GM23338 (cell line): ENCODE results near the gene FAM200C. TPM values are rescaled to one million over a fixed set of nuclear protein-coding genes. Genes with fewer than 3 reads are reported as not detected.

ENCODE experiments used
- ATAC-seq: fragments of 200-7000 bp; cut with Tn5 transposase; 3 replicates; pipeline ENCODE4 v1.9.1; 2020
- DNase-seq: peaks from one replicate; pipeline ENCODE4 v3.0.0-alpha.2; 2015; ENCODE audit warnings: low spot score
- H2AFZ ChIP-seq: fragments of 200-600 bp; sonication (generic); 2 replicates; pipeline ENCODE4 v1.8.0; 2016; ENCODE audit warnings: antibody characterized with exemption, mild to moderate bottlenecking, moderate library complexity
- H3F3A ChIP-seq: fragments of 200-600 bp; sonication (generic); replicated peaks from 2 replicates; pipeline ENCODE4 v1.8.0; 2017; ENCODE audit warnings: antibody characterized with exemption, mixed run types, low read depth
- H3K27ac ChIP-seq: fragments of 200-600 bp; sonication (generic); 2 replicates; pipeline ENCODE4 v1.6.1; 2016; ENCODE audit warnings: low read depth
- H3K27me3 ChIP-seq: fragments of 200-600 bp; sonication (generic); 2 replicates; pipeline ENCODE4 v1.8.0; 2016; ENCODE audit warnings: mild to moderate bottlenecking, mixed run types, moderate library complexity; ENCODE audit not compliant: insufficient read depth
- H3K36me3 ChIP-seq: fragments of 200-600 bp; sonication (generic); 2 replicates; pipeline ENCODE4 v1.8.0; 2016; ENCODE audit warnings: mild to moderate bottlenecking; ENCODE audit not compliant: insufficient read depth
- H3K4me1 ChIP-seq: fragments of 200-600 bp; sonication (generic); 2 replicates; pipeline ENCODE4 v1.8.0; 2016; ENCODE audit warnings: mild to moderate bottlenecking, moderate library complexity; ENCODE audit not compliant: insufficient read depth
- H3K4me2 ChIP-seq: fragments of 200-600 bp; sonication (generic); 2 replicates; pipeline ENCODE4 v1.7.1; 2017; ENCODE audit warnings: mixed run types
- H3K4me3 ChIP-seq: fragments of 200-600 bp; sonication (generic); 2 replicates; pipeline ENCODE4 v1.6.1; 2016; ENCODE audit warnings: mixed run types
- H3K79me2 ChIP-seq: fragments of 200-600 bp; sonication (generic); replicated peaks from 2 replicates; pipeline ENCODE4 v1.8.0; 2017; ENCODE audit warnings: mild to moderate bottlenecking; ENCODE audit not compliant: insufficient read depth
- H3K9me2 ChIP-seq: fragments of 200-600 bp; sonication (generic); 2 replicates; pipeline ENCODE4 v1.8.0; 2017; ENCODE audit not compliant: insufficient read depth
- H4K20me1 ChIP-seq: fragments of 200-600 bp; sonication (generic); replicated peaks from 2 replicates; pipeline ENCODE4 v1.8.0; 2017; ENCODE audit warnings: mild to moderate bottlenecking; ENCODE audit not compliant: insufficient read depth
- H3K27ac Mint-ChIP-seq: 2 replicates; pipeline ENCODE4 v1.8.0; 2020; ENCODE audit warnings: inconsistent platforms, mild to moderate bottlenecking, moderate library complexity, mixed read lengths
- H3K27me3 Mint-ChIP-seq: 3 replicates; pipeline ENCODE4 v1.8.0; 2022; ENCODE audit warnings: low read depth, mild to moderate bottlenecking, moderate library complexity, mixed read lengths, inconsistent platforms; ENCODE audit not compliant: insufficient read depth, poor library complexity
- H3K36me3 Mint-ChIP-seq: 3 replicates; pipeline ENCODE4 v1.8.0; 2021; ENCODE audit warnings: low read depth, mild to moderate bottlenecking, inconsistent platforms, moderate library complexity, mixed read lengths
- H3K4me1 Mint-ChIP-seq: 3 replicates; pipeline ENCODE4 v1.8.0; 2020; ENCODE audit warnings: mild to moderate bottlenecking, inconsistent platforms, mixed read lengths
- H3K4me3 Mint-ChIP-seq: 3 replicates; pipeline ENCODE4 v1.8.0; 2021; ENCODE audit warnings: moderate library complexity, mild to moderate bottlenecking, inconsistent platforms, mixed read lengths
- H3K9me3 Mint-ChIP-seq: 3 replicates; pipeline ENCODE4 v1.8.0; 2020; ENCODE audit warnings: moderate library complexity, mild to moderate bottlenecking, inconsistent platforms, mixed read lengths
- CREB1 ChIP-seq: fragments of 250-450 bp; sonication (Bioruptor Pico); IDR thresholded peaks from 2 replicates; pipeline ENCODE4 v1.5.0; 2020; ENCODE audit warnings: low read depth, mild to moderate bottlenecking, moderate library complexity
- EZH2 ChIP-seq: fragments of 200-600 bp; sonication (generic); IDR thresholded peaks from one replicate; pipeline ENCODE4 v1.8.0; 2017; ENCODE audit warnings: antibody characterized with exemption, mild to moderate bottlenecking, low read depth; ENCODE audit not compliant: unreplicated experiment
- EZH2phosphoT487 ChIP-seq: fragments of 200-600 bp; sonication (generic); IDR thresholded peaks from one replicate; pipeline ENCODE4 v1.8.1; 2018; ENCODE audit warnings: antibody characterized with exemption; ENCODE audit not compliant: unreplicated experiment
- JUNB ChIP-seq: IDR thresholded peaks from one replicate; pipeline ENCODE4 v1.6.1; 2016; ENCODE audit warnings: antibody characterized with exemption; ENCODE audit not compliant: unreplicated experiment
- NANOG ChIP-seq: IDR thresholded peaks from 2 replicates; pipeline ENCODE4 v1.6.1; 2016; ENCODE audit warnings: antibody characterized with exemption, borderline replicate concordance
- POLR2AphosphoS5 ChIP-seq: IDR thresholded peaks from 2 replicates; pipeline ENCODE4 v1.6.1; 2016; ENCODE audit warnings: antibody characterized with exemption, low read depth
- ZNF114 ChIP-seq: fragments of 250-450 bp; sonication (Bioruptor Pico); IDR thresholded peaks from 2 replicates; pipeline ENCODE4 v1.5.0; 2020; ENCODE audit warnings: mild to moderate bottlenecking, moderate library complexity
- ZNF331 ChIP-seq: fragments of 250-450 bp; sonication (Bioruptor Pico); IDR thresholded peaks from 2 replicates; pipeline ENCODE4 v1.5.0; 2020; ENCODE audit warnings: low read depth, mild to moderate bottlenecking, moderate library complexity
- ZNF462 ChIP-seq: fragments of 250-450 bp; sonication (Bioruptor Pico); IDR thresholded peaks from 2 replicates; pipeline ENCODE4 v1.5.0; 2020; ENCODE audit warnings: mild to moderate bottlenecking, moderate library complexity
- polyA plus RNA-seq: library from polyadenylated mRNA; unstranded; fragments of >200 nt; fragmentation: Nextera tagmentation; extraction: Ambion mirVana; gene quantifications from 2 replicates; pipeline ENCODE4 v1.2.1, GENCODE V29; 2016
- total RNA-seq: library from RNA; depleted of rRNA; stranded (reverse); fragments of >200 nt; shearing (Covaris generic); gene quantifications from 2 replicates; pipeline ENCODE4 v1.2.3, GENCODE V29; 2014
- TF ChIP-seq, protein P1 (sequence below): IDR thresholded peaks from 2 replicates; pipeline ENCODE4 v1.6.1; 2016; ENCODE audit warnings: antibody characterized with exemption
- TF ChIP-seq, protein P2 (sequence below), 2 experiments: fragments of 200-600 bp in 1 of 2; sonication (generic) in 1 of 2; conservative IDR thresholded peaks; 2 replicates each; pipeline versions ENCODE4 v1.5.1 to v1.6.1; 2016 to 2017; ENCODE audit warnings: antibody characterized with exemption in 2 of 2, low read depth in 2 of 2, mild to moderate bottlenecking in 2 of 2, moderate library complexity in 1 of 2
- TF ChIP-seq, protein P3 (sequence below): IDR thresholded peaks from one replicate; pipeline ENCODE4 v1.6.1; 2018; ENCODE audit warnings: antibody characterized with exemption; ENCODE audit not compliant: unreplicated experiment

Gene FAM200C
- total and polyA plus RNA-seq, 2 experiments from 2014 or later, result 4.6 to 6.9 TPM

GRCh38 chr5:160378330-160378729, 21.5 kb downstream of the FAM200C start (continued):
- TF ChIP-seq, protein P1, sequence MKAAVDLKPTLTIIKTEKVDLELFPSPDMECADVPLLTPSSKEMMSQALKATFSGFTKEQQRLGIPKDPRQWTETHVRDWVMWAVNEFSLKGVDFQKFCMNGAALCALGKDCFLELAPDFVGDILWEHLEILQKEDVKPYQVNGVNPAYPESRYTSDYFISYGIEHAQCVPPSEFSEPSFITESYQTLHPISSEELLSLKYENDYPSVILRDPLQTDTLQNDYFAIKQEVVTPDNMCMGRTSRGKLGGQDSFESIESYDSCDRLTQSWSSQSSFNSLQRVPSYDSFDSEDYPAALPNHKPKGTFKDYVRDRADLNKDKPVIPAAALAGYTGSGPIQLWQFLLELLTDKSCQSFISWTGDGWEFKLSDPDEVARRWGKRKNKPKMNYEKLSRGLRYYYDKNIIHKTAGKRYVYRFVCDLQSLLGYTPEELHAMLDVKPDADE, result no peak
- no peak for TF ChIP-seq ZNF114 (CRISPR knock-in tag)

DNA sequence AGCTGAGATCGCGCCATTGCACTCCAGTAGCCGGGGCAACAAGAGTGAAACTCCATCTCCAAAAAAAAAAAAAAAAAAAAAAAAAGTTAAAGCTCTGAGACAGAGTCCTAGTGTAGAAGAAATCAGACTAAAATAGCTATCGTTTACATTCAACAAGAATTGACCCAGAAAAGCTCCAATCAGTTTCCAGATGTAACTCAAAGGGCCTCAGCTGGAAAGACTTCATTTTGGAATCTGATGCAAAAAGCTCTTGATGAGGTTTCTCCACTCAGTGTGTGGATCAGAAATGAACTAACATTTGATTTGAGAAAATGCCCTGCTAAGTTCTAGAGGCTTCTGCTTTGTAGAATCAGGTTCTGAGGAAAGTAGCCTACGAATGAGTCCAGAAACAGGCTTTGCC, 22.2 kb downstream of the FAM200C start:
- H3K9me3 Mint-ChIP-seq, result no peaks in the 10 kb centered on the region
- no peak overlapping the region for H3K27ac Mint-ChIP-seq
- H3K4me3 Mint-ChIP-seq, result no peak overlapping the region
- Histone ChIP-seq H2AFZ (peak overlapping the region; percentile 48; the same call in 1 of the 2 replicates), H3K79me2 (no peaks in the 10 kb centered on the region), H3K4me3 (no peak overlapping the region), H3K27me3 (no peaks in the 10 kb centered on the region), H3K36me3 (no peaks in the 10 kb centered on the region), H3K9me2 (no peaks in the 10 kb centered on the region), H3K4me1 (peaks cover 3% of the 10 kb centered on the region; the same call in 1 of the 2 replicates), H3F3A (no peaks in the 10 kb centered on the region), H3K4me2 (no peak overlapping the region), H3K27ac (no peak overlapping the region), H4K20me1 (no peaks in the 10 kb centered on the region)
- H3K27me3 Mint-ChIP-seq, result no peaks in the 10 kb centered on the region
- no peaks in the 10 kb centered on the region for H3K36me3 Mint-ChIP-seq
- peaks cover 11% of the 10 kb centered on the region; the same call in 2 of the 3 replicates for H3K4me1 Mint-ChIP-seq
- no peak for ATAC-seq
- DNase-seq, result no peak
- TF ChIP-seq, protein P1, result no peak
- TF ChIP-seq NANOG (no peak), EZH2phosphoT487 (no peak), ZNF331 (no peak), JUNB (no peak), ZNF462 (CRISPR knock-in tag) (no peak), POLR2AphosphoS5 (no peak), CREB1 (CRISPR knock-in tag) (no peak), EZH2 (no peak), ZNF114 (CRISPR knock-in tag) (no peak)
- TF ChIP-seq, protein P2, sequence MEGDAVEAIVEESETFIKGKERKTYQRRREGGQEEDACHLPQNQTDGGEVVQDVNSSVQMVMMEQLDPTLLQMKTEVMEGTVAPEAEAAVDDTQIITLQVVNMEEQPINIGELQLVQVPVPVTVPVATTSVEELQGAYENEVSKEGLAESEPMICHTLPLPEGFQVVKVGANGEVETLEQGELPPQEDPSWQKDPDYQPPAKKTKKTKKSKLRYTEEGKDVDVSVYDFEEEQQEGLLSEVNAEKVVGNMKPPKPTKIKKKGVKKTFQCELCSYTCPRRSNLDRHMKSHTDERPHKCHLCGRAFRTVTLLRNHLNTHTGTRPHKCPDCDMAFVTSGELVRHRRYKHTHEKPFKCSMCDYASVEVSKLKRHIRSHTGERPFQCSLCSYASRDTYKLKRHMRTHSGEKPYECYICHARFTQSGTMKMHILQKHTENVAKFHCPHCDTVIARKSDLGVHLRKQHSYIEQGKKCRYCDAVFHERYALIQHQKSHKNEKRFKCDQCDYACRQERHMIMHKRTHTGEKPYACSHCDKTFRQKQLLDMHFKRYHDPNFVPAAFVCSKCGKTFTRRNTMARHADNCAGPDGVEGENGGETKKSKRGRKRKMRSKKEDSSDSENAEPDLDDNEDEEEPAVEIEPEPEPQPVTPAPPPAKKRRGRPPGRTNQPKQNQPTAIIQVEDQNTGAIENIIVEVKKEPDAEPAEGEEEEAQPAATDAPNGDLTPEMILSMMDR (conservative IDR thresholded peaks at IDR 0.05; ENCODE audit: low read depth in 2 of 2), result no peak
- TF ChIP-seq, protein P3, sequence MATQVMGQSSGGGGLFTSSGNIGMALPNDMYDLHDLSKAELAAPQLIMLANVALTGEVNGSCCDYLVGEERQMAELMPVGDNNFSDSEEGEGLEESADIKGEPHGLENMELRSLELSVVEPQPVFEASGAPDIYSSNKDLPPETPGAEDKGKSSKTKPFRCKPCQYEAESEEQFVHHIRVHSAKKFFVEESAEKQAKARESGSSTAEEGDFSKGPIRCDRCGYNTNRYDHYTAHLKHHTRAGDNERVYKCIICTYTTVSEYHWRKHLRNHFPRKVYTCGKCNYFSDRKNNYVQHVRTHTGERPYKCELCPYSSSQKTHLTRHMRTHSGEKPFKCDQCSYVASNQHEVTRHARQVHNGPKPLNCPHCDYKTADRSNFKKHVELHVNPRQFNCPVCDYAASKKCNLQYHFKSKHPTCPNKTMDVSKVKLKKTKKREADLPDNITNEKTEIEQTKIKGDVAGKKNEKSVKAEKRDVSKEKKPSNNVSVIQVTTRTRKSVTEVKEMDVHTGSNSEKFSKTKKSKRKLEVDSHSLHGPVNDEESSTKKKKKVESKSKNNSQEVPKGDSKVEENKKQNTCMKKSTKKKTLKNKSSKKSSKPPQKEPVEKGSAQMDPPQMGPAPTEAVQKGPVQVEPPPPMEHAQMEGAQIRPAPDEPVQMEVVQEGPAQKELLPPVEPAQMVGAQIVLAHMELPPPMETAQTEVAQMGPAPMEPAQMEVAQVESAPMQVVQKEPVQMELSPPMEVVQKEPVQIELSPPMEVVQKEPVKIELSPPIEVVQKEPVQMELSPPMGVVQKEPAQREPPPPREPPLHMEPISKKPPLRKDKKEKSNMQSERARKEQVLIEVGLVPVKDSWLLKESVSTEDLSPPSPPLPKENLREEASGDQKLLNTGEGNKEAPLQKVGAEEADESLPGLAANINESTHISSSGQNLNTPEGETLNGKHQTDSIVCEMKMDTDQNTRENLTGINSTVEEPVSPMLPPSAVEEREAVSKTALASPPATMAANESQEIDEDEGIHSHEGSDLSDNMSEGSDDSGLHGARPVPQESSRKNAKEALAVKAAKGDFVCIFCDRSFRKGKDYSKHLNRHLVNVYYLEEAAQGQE, result no peak
